Keratinocyte (primary cell): Measurements from ENCODE around the gene VSIR.

ENCODE experiments used
- EZH2 ChIP-seq: IDR thresholded peaks from one replicate; pipeline ENCODE4 v1.6.1; 2012; ENCODE audit warnings: inconsistent platforms, mild to moderate bottlenecking, low read length, moderate library complexity
- TF ChIP-seq, protein P1 (sequence below), 3 experiments: IDR thresholded peaks in 1 of 3; conservative IDR thresholded peaks in 1 of 3; optimal IDR thresholded peaks in 1 of 3; 2 replicates in 2 of 3; 3 replicates in 1 of 3; pipeline versions ENCODE3 to v1.5.1; 2011; ENCODE audit warnings: low read length in 3 of 3, mild to moderate bottlenecking in 3 of 3, moderate library complexity in 2 of 3, control low read depth in 1 of 3, inconsistent platforms in 1 of 3; ENCODE audit not compliant: insufficient read depth in 2 of 3; ENCODE audit errors: extremely low read depth in 1 of 3

DNA sequence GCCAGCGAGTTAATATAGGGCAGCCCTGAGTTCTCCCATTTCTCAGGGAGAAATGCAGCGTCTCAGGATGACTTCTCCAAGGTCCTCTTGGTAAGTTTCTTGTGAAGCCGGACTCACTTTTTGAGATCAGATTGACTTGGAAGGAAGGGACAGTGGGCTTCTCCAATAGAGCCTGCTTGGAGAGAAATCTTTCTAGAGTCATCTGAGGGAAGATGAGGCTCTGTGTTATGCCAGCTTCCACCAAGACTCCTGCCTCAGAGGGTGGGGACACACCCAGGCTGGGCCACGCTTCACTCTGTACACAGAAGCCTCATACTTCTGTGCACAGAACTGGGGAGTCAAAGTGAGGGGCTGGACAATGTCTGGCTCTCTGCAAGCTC, 59.3 kb downstream of the VSIR start:
- TF ChIP-seq, protein P1, sequence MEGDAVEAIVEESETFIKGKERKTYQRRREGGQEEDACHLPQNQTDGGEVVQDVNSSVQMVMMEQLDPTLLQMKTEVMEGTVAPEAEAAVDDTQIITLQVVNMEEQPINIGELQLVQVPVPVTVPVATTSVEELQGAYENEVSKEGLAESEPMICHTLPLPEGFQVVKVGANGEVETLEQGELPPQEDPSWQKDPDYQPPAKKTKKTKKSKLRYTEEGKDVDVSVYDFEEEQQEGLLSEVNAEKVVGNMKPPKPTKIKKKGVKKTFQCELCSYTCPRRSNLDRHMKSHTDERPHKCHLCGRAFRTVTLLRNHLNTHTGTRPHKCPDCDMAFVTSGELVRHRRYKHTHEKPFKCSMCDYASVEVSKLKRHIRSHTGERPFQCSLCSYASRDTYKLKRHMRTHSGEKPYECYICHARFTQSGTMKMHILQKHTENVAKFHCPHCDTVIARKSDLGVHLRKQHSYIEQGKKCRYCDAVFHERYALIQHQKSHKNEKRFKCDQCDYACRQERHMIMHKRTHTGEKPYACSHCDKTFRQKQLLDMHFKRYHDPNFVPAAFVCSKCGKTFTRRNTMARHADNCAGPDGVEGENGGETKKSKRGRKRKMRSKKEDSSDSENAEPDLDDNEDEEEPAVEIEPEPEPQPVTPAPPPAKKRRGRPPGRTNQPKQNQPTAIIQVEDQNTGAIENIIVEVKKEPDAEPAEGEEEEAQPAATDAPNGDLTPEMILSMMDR (optimal IDR thresholded peaks at IDR 0.05 in 1 of 3, IDR thresholded peaks at IDR 0.05 in 1 of 3, conservative IDR thresholded peaks at IDR 0.05 in 1 of 3; ENCODE audit: extremely low read depth in 1 of 3, insufficient read depth in 2 of 3, low read length in 3 of 3), result no peak
- TF ChIP-seq EZH2, result no peak
